HEK293 (cell line): ENCODE measurements around the gene MMP11.

Experiments
- BCL6B ChIP-seq: fragments of 450-650 bp; formaldehyde crosslinking; IDR thresholded peaks from 2 replicates; pipeline ENCODE4 v1.5.1; 2017; ENCODE audit warnings: missing biosample characterization, missing genetic modification characterization
- HOXA7 ChIP-seq: sonication (generic); formaldehyde crosslinking; IDR thresholded peaks from 2 replicates; pipeline ENCODE4 v1.8.1; 2022; ENCODE audit warnings: missing genetic modification reagents, borderline replicate concordance
- KLF16 ChIP-seq: fragments of 450-650 bp; formaldehyde crosslinking; IDR thresholded peaks from 2 replicates; pipeline ENCODE4 v1.5.1; 2017; ENCODE audit warnings: missing biosample characterization, missing genetic modification characterization
- REST ChIP-seq: fragments of 450-650 bp; formaldehyde crosslinking; IDR thresholded peaks from 2 replicates; pipeline ENCODE4 v1.5.1; 2016; ENCODE audit warnings: missing biosample characterization, missing genetic modification characterization
- SCRT2 ChIP-seq: fragments of 450-650 bp; formaldehyde crosslinking; IDR thresholded peaks from 2 replicates; pipeline ENCODE4 v1.5.1; 2016; ENCODE audit warnings: missing biosample characterization, missing genetic modification characterization
- SP3 ChIP-seq: fragments of 450-650 bp; formaldehyde crosslinking; IDR thresholded peaks from 2 replicates; pipeline ENCODE4 v1.5.1; 2016; ENCODE audit warnings: missing biosample characterization, missing genetic modification characterization
- SP7 ChIP-seq: fragments of 450-650 bp; formaldehyde crosslinking; IDR thresholded peaks from 2 replicates; pipeline ENCODE4 v1.5.1; 2016; ENCODE audit warnings: missing biosample characterization, missing genetic modification characterization
- ZBTB10 ChIP-seq: fragments of 450-650 bp; formaldehyde crosslinking; IDR thresholded peaks from 2 replicates; pipeline ENCODE4 v1.5.1; 2016; ENCODE audit warnings: missing biosample characterization, missing genetic modification characterization
- ZBTB11 ChIP-seq: fragments of 450-650 bp; formaldehyde crosslinking; conservative IDR thresholded peaks from 2 replicates; pipeline ENCODE4 v1.5.1; 2016; ENCODE audit warnings: low read depth, missing biosample characterization, missing genetic modification characterization
- ZBTB44 ChIP-seq: fragments of 450-650 bp; IDR thresholded peaks from 2 replicates; pipeline ENCODE4 v1.5.1; 2018; ENCODE audit warnings: missing biosample characterization, mild to moderate bottlenecking, missing genetic modification characterization
- ZNF10 ChIP-seq: fragments of 450-650 bp; formaldehyde crosslinking; IDR thresholded peaks from 2 replicates; pipeline ENCODE4 v1.5.1; 2017; ENCODE audit warnings: missing biosample characterization, missing genetic modification characterization
- ZNF146 ChIP-seq: fragments of 450-650 bp; formaldehyde crosslinking; IDR thresholded peaks from 2 replicates; pipeline ENCODE4 v1.5.1; 2016; ENCODE audit warnings: missing biosample characterization, missing genetic modification characterization
- ZNF16 ChIP-seq: fragments of 450-650 bp; formaldehyde crosslinking; IDR thresholded peaks from 2 replicates; pipeline ENCODE4 v1.5.1; 2016; ENCODE audit warnings: low read depth, missing biosample characterization, missing genetic modification characterization
- ZNF211 ChIP-seq: fragments of 450-650 bp; formaldehyde crosslinking; IDR thresholded peaks from 2 replicates; pipeline ENCODE4 v1.5.1; 2016; ENCODE audit warnings: low read depth, missing biosample characterization, missing genetic modification characterization
- ZNF23 ChIP-seq: fragments of 450-650 bp; formaldehyde crosslinking; IDR thresholded peaks from 2 replicates; pipeline ENCODE4 v1.5.1; 2016; ENCODE audit warnings: missing biosample characterization, missing genetic modification characterization, borderline replicate concordance
- ZNF324 ChIP-seq: fragments of 450-650 bp; formaldehyde crosslinking; IDR thresholded peaks from 2 replicates; pipeline ENCODE4 v1.5.1; 2016; ENCODE audit warnings: missing biosample characterization, missing genetic modification characterization
- ZNF362 ChIP-seq: fragments of 450-650 bp; formaldehyde crosslinking; IDR thresholded peaks from 2 replicates; pipeline ENCODE4 v1.5.1; 2016; ENCODE audit warnings: missing biosample characterization, missing genetic modification characterization
- ZNF404 ChIP-seq: fragments of 450-650 bp; formaldehyde crosslinking; IDR thresholded peaks from 2 replicates; pipeline ENCODE4 v1.5.1; 2017; ENCODE audit warnings: missing biosample characterization, missing genetic modification characterization
- ZNF433 ChIP-seq: fragments of 450-650 bp; formaldehyde crosslinking; IDR thresholded peaks from 2 replicates; pipeline ENCODE4 v1.5.1; 2016; ENCODE audit warnings: missing biosample characterization, missing genetic modification characterization, low read depth
- ZNF48 ChIP-seq: fragments of 450-650 bp; formaldehyde crosslinking; IDR thresholded peaks from 2 replicates; pipeline ENCODE4 v1.5.1; 2016; ENCODE audit warnings: missing biosample characterization, missing genetic modification characterization
- ZNF600 ChIP-seq: fragments of 450-650 bp; formaldehyde crosslinking; IDR thresholded peaks from 2 replicates; pipeline ENCODE4 v1.5.1; 2016; ENCODE audit warnings: missing biosample characterization, missing genetic modification characterization
- ZNF626 ChIP-seq: fragments of 450-650 bp; sonication (Bioruptor Pico); formaldehyde crosslinking; IDR thresholded peaks from 2 replicates; pipeline ENCODE4 v1.5.1; 2018; ENCODE audit warnings: missing biosample characterization, missing genetic modification characterization, inconsistent platforms
- ZNF664 ChIP-seq: fragments of 450-650 bp; formaldehyde crosslinking; IDR thresholded peaks from 2 replicates; pipeline ENCODE4 v1.5.1; 2016; ENCODE audit warnings: missing biosample characterization, missing genetic modification characterization
- ZNF768 ChIP-seq: fragments of 450-650 bp; formaldehyde crosslinking; IDR thresholded peaks from 2 replicates; pipeline ENCODE4 v1.5.1; 2018; ENCODE audit warnings: missing biosample characterization, mild to moderate bottlenecking, missing genetic modification characterization
- ZNF791 ChIP-seq: fragments of 450-650 bp; formaldehyde crosslinking; IDR thresholded peaks from 2 replicates; pipeline ENCODE4 v1.5.1; 2016; ENCODE audit warnings: missing biosample characterization, missing genetic modification characterization
- ZSCAN30 ChIP-seq: fragments of 450-650 bp; IDR thresholded peaks from 2 replicates; pipeline ENCODE4 v1.5.1; 2018; ENCODE audit warnings: missing biosample characterization, mild to moderate bottlenecking, missing genetic modification characterization, moderate library complexity

MMP11 gene

GRCh38 chr22:23767673-23768548 lies 4.7 kb upstream of the MMP11 start, which contains the start of gene CHCHD10 (continued):
- TF ChIP-seq ZBTB11 (tag by site-specific recombination) (no peak; the same call in 1 of the 2 replicates), ZNF10 (tag by site-specific recombination) (no peak), ZNF324 (peak; percentile 75; the same call in 1 of the 2 replicates), ZNF146 (no peak), SP3 (tag by site-specific recombination) (peak; percentile 93), ZNF768 (tag by site-specific recombination) (no peak), ZNF626 (no peak), ZNF48 (no peak), ZNF23 (no peak), SP7 (tag by site-specific recombination) (peak; percentile 45), ZNF211 (no peak), REST (tag by site-specific recombination) (no peak), BCL6B (tag by site-specific recombination) (no peak), ZNF16 (tag by site-specific recombination) (no peak), KLF16 (tag by site-specific recombination) (peak; percentile 81), SCRT2 (no peak), ZBTB10 (tag by site-specific recombination) (peak; percentile 73), ZNF664 (tag by site-specific recombination) (no peak), ZNF791 (no peak), HOXA7 (CRISPR knock-in tag) (no peak), ZNF362 (tag by site-specific recombination) (no peak), ZNF433 (no peak), ZSCAN30 (peak; percentile 20; the same call in 1 of the 2 replicates), ZNF404 (tag by site-specific recombination) (no peak), ZBTB44 (no peak), ZNF600 (tag by site-specific recombination) (no peak)
